Measurements from ENCODE around the gene YWHAB.

The YWHAB gene

GRCh38 chr20:44921447-44921846 lies 35.9 kb downstream of the YWHAB start:
- no peak for TF ChIP-seq CTCF (IDR thresholded peaks at IDR 0.05; ENCODE audit: insufficient read depth, low read depth, low read length, missing control alignments)
- no peak for DNase-seq (ENCODE audit: low read depth)
- no peak overlapping the region for H3K4me3 ChIP-seq (ENCODE audit: low read length)

GRCh38 chr20:44924541-44924940 lies 39.0 kb downstream of the YWHAB start:
- no peak for TF ChIP-seq CTCF (IDR thresholded peaks at IDR 0.05; ENCODE audit: insufficient read depth, low read depth, low read length, missing control alignments)
- DNase-seq (ENCODE audit: low read depth): no peak
- H3K4me3 ChIP-seq (ENCODE audit: low read length): no peak overlapping the region

GRCh38 chr20:44928595-44928994 lies 43.1 kb downstream of the YWHAB start:
- H3K4me3 ChIP-seq (ENCODE audit: low read length): no peak overlapping the region

GRCh38 chr20:44930517-44931168 lies 45.1 kb downstream of the YWHAB start:
- TF ChIP-seq CTCF (IDR thresholded peaks at IDR 0.05; ENCODE audit: insufficient read depth, low read depth, low read length, missing control alignments): no peak
- H3K4me3 ChIP-seq (ENCODE audit: low read length): no peak overlapping the region
- DNase-seq (ENCODE audit: low read depth): no peak

More at GRCh38 chr20:44928595-44928994, 43.1 kb downstream of the YWHAB start:
- no peak for TF ChIP-seq CTCF (IDR thresholded peaks at IDR 0.05; ENCODE audit: insufficient read depth, low read depth, low read length, missing control alignments)
- no peak for DNase-seq (ENCODE audit: low read depth)

GRCh38 chr20:44931911-44932310 lies 46.4 kb downstream of the YWHAB start:
- no peak overlapping the region for H3K4me3 ChIP-seq (ENCODE audit: low read length)
- TF ChIP-seq CTCF (IDR thresholded peaks at IDR 0.05; ENCODE audit: insufficient read depth, low read depth, low read length, missing control alignments): no peak
- no peak for DNase-seq (ENCODE audit: low read depth)

GRCh38 chr20:44932916-44933315 lies 47.4 kb downstream of the YWHAB start:
- TF ChIP-seq CTCF (IDR thresholded peaks at IDR 0.05; ENCODE audit: insufficient read depth, low read depth, low read length, missing control alignments): no peak
- no peak for DNase-seq (ENCODE audit: low read depth)
- H3K4me3 ChIP-seq (ENCODE audit: low read length): no peak overlapping the region

- no peak for TF ChIP-seq CTCF (IDR thresholded peaks at IDR 0.05; ENCODE audit: insufficient read depth, low read depth, low read length, missing control alignments)
- no peak overlapping the region for H3K4me3 ChIP-seq (ENCODE audit: low read length)
- DNase-seq (ENCODE audit: low read depth): no peak
These were observed 51.0 kb downstream of the YWHAB start for GRCh38 chr20:44936510-44936909.

All from epithelial cell of esophagus (primary cell).